HG03196 (cell line): ENCODE results near the gene IL16.

ENCODE experiments used
- ATAC-seq: cut with Tn5 transposase; IDR thresholded peaks from one replicate; pipeline ENCODE4 v1.9.1; 2021; ENCODE audit not compliant: unreplicated experiment

IL16 gene

DNA sequence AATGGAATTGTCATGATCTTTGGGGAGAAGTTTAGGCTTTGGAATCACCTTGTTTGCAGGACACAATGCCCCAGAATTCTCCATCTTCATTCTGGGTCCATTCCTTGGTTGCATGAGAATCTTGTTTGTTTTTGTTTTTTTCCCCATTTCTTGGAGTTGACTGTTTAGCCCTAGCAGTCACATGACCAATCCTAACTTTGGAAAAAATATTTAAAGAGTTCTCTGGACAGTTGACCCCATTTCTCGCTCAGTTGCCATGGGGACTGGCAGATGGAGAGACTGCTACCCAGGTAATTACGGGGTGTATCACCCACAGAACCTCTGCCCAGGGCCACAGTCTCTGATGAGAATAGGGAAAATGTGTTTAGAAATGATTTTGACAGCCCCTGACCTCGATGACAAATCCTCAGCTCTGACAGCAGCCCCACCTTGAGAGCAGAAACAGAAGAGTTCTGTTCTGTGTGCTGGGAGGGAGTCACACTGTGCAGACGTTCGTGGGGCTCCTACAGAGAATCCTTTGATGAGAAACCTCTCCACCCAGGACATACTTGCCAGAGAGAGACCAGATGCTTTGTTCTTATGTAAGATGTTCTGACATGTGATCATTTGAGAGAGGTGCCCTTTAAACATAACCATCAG lies 57.7 kb downstream of the IL16 start:
- no peak for ATAC-seq

DNA sequence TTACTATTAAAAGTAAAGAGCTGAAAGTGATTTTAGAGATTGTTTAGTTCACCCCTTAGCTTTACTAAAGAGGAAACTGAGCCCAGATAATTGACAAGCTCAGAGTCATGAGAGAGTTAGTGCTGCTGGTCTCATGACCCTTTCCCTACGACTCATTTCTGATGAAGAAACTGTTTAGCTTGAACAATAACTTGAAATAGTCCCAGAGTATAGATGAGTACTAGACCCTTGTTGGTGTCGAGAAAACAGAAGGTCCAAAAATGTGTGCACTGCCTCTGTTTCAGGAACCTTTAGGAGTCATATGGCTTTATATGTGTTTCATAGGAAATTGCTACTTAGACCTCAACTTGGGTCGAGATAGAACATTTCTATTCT lies 58.2 kb downstream of the IL16 start:
- ATAC-seq: no peak

DNA sequence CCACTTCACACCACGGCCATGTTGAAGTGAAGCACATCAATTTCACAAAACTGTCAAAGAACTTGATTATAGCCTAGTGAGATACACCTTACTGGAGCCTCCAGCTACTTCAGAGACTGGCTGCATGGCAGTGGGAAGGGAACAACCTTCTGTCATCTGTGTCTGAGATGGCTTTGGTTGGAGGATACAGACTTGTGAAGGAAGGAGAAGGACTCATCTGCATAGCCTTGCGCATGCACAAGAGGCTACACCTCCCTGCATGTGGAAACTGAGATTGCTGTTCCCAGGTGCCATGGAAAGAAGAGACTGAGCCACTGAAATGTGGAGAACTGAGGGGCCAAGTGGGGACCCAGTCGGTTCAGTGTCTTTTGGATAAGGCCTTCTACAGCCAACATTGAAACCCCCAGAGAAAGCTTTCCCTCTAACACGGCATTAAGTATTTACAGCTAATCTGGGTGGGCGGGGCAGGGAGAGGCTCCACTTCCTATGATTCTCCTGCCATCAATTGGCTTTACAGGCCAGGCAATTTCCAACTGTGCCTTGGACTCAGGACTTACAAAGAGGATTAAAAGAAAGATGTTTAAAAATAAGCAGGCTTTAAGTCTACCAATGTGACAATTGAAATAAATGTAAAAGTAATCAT lies 58.8 kb downstream of the IL16 start:
- ATAC-seq: no peak

DNA sequence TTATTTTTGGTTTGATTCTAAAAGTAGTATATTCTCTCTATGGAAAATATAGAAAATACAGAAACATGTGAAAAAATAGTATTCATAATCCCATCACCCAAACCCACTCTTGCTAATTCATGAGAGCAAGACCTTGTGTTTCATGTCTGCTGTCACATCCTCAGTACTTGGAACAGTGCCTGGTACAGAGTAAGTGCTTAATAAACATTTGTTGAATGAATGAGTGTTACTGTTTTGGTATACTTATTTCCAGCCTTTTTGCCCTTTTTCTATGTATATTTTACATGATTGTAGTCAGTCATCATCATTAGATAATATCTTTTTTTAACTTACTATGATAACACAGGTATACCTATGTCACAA lies 59.3 kb downstream of the IL16 start:
- ATAC-seq: no peak

DNA sequence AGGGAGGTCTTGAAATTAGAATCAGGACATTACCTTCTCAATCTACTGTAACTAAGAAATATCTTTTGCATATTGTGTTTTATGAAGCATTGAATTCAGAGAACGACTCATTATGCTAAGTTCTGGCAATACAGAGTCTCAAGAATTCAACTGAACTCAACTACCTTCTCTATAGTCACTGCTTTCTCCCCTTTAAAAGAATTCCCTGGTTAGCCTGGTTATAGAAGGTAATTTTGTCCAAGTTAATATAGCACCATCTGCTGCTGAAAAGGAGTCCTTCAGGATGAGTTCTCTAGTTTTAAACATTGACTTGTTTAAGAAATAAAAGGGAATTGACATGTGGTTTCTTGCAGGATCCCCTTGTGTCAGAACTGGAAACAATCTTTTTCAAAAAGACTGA lies 60.2 kb downstream of the IL16 start:
- ATAC-seq: no peak

DNA sequence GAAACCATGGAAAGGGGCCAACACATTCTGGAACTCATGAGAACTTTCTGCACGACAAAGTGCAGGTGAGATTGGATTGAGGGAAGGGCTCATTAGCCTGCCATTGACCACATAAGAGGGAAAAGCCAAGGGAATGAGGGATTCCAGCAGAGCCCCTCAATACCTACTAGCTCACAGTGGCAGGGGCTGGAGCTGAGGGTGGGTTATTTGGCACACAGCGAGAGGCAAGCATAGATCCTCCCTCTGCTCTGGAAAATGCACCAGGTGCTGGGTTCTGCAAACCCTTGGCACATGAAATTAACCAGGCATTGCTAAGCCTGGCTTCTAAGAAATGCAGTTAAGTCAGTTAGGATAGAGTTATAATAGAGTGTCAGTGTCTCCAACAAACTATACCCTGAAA lies 60.8 kb downstream of the IL16 start:
- no peak for ATAC-seq

DNA sequence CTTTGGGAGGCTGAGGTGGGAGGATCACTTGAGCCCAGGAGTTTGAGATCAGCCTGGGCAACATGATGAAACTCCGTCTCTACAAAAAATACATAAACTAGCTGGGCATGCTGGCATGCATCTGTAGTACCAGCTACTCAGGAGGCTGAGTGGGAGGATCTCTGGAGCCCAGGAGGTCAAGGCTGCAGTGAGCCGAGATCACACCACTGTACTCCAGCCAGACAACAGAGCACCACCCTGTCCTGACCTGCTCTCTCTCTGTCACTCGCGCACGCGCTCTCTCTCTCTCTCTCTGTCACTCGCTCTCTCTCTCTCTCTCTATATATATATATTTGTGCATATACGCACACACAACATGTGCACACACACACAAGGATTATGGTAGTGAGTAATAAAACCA lies 61.8 kb downstream of the IL16 start:
- ATAC-seq: no peak

DNA sequence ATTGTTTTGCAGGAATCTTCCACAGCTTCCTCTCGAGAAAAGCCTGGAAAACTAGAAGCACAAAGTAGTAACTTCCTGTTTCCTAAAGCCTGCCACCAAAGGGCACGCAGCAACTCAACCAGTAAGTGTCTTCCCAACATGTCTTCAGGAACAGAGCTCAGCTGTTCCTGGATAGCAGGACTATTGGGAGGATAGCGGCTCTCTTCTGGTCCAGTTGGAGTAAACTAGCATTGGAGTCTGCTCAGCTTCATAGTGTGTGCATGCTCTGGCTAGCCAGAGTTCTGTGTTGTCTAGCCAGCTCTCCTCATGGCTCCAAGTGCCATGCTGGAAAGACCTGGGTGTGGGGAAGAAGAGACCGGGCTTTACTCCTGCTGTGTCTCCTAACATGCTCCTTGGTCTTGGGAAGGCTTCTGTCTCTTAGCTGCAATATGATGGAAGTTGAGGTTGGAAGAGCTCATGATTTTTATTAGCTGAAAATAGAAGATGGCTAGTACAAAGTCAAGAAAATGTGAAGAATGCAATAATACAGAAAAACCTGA lies 63.1 kb downstream of the IL16 start:
- no peak for ATAC-seq

DNA sequence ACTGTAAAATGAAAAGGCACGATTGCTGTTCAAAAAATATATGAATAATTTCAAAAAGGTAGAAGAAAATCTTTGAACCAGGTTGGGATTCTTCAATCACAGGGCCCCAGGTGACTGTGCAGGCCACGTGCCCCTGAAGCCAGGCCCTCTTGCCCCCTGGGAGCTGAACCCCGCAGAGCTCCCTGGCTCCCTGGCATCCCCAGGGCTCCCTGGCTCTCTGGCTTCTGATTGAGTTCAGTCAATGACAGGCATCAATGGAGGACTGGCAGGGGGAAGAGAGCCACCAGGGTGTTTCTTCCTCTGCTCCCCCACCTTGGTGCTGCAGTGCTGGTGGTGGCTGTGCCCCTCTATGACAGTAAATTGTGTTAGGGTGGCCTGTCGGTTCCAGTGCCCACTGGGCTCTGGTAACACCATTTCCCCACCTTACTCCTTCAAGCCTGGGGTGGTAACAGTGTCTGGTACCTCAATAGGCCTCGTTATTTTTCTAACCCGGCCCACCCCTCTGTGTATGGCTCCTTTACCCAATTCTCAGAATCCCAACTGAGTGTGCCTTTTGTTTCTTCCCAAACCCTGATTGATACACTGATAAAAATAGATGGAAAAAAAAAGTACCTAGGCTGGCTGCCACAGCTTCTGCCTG lies 64.6 kb downstream of the IL16 start:
- ATAC-seq: no peak

DNA sequence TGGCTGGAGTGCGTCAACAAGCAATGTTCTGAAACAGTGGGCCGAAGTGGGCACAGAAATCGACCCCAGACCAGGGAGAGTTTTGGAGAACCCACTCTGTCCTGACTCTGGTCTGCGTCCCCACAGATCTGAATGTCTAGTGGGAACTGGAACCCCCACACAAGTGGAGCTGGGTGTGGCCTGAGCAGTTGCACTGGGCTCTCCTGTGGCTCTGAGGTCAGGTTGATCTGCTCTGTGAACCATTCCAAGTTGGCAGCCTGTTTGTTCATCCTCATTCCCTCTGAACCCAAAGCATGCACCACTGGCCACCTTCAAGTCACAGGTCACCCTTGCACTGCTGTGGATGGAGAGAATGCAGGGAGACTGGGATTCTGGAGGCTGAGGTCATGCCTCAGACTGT lies 66.8 kb downstream of the IL16 start:
- ATAC-seq: no peak

DNA sequence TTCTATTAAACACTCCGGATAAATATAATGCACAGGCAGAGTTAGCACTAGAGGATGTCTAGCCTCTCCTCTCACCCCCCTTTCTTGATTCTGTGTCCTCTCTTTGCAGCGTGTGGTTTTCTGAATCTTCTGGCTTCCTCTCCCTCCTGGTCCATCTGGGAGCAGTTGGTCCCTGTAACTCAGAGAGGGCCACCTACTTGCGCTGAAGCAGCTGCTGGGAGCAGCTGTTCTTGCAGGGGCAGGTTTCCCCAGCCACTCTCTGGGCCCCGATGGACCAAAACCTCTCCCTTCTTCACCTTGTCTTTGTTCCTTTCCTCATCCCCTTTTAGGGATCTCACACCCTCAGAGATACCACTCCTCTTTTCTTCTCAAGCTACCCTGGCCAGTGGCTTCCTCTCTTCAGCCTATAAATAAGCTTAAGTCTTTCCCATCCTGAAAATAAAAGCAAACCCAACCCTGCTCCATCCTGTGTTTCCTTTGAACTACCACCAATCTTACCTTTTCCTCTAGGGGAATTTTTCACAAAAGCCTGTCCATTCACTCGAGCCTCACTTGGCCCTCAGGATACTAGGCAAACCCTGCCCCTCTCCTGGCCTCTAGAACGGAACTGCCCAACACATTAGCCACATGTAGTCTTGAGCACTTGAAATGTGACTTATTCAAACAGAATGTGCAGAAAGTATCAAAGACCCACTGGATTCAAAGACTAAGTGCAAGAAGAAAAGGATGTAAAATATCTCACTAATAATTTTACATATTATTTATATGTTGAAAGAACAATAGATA lies 67.6 kb downstream of the IL16 start:
- no peak for ATAC-seq

DNA sequence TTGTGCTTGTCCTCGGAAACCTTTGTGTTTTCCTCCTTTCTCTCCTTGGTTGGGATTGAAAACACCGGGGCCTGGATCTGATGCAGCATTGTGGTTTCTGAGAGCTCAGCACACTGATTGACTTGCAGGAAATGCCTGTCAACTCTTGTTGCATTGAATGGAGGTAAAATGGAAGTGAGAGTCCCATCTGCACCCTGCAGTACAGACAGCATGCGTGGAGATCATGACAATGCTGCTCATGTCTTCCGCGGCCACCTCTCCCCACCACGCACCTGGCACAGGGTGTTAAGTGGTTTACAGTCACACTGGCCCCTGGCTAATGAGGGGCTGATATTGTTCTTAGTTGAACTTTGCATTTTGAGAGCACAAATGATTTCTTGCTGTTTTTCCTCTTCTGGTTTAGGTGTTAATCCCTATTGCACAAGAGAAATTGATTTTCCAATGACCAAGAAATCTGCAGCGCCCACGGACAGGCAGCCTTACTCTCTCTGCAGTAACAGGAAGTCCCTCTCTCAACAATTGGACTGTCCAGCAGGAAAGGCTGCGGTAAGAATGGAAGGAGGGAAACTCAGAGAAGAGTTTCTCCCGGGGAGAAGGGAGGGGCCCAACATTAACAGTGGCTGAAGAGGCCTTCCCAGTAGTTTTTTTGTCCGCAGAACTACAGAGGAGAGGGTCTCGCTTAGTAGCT lies 68.7 kb downstream of the IL16 start:
- ATAC-seq: no peak

DNA sequence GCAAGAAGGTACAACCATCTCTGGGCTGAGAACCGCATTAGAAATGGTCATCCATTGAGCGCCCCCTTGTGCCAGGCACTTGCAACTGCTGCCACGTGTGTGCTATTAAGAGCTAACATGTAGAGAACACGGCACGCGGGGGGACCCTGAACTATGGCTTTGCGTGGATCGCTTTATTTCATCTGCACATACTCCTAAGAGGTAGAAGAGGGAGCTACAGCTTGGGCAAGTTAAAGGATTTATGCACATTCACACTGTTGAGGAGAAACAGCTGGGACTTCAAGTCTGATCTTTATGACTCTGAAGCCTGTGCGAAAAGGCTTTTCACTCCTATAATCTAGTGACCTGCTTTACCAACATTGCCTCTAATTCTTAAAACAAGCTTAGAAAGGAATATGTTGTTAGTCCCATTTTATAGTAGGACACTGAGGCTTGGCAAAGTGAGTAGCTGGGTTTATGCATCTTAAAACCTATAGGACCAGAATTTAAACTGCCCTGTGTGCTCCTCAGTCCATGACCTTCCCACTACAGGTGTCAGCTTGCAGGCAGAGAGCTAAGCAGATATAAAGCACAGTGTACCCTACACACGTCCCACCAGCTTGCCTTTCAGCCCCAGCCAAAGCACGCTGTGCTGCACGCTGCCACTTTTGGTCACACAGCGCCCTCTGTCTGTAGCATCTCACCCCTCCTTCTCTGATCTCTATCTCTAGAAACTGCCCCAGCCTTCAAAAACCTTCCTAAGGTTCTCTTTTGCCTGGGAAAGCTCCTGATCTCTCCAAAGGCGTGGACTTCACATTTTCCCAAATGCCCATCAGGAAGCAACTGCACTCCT lies 69.5 kb downstream of the IL16 start:
- peak; percentile 81 for ATAC-seq

DNA sequence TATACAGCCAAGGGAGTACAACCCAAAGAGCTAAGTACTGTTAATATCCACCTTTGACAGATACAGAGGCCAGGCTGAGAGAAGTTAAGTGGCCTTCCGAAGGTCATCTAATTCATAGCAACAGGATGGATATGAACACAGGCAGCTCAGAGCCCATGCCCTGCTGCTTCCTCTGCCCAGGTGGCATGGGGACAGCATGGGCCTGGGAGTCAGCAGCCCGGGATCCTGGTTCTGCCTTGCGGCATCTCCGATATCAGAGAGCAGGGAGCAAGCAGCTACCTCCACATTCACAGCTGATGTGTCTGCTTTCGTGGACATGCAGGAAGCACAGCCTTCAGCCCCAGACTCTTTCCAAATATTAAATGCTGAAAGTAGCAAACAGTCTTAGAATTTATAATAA lies 71.7 kb downstream of the IL16 start:
- ATAC-seq: no peak

DNA sequence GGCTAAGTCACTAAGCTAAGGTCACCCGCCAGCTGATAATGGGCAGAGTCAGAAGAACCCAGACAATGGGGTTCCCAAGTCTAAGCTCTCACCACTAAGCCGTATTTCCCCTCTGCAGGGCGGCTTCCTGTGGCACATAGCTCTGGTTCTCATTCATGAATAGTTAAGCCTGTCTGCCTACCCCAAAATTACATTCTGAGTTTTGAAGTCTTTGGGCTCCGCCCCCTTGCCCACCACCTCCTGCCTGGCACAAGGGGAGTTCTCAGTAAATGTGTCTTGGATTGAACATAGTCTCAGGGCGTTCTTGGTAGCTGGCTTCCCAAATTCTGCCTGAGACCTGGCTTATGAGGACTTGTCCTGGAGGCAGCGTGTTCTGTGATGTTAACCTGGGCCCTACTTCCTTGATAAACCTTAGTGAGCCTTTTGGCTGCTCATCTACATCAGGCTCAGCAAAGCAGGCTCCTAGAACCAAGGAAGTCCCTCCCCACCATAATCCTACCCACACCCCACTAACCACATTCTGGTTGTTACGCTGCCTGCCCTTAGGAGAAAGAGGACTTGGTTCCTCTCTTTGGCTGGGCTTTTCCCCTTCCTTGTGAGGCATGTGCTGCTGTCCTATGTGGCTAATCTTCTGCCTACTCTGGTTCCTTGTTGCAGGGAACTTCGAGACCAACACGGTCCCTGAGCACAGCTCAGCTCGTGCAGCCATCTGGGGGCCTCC lies 72.4 kb downstream of the IL16 start:
- ATAC-seq: no peak

DNA sequence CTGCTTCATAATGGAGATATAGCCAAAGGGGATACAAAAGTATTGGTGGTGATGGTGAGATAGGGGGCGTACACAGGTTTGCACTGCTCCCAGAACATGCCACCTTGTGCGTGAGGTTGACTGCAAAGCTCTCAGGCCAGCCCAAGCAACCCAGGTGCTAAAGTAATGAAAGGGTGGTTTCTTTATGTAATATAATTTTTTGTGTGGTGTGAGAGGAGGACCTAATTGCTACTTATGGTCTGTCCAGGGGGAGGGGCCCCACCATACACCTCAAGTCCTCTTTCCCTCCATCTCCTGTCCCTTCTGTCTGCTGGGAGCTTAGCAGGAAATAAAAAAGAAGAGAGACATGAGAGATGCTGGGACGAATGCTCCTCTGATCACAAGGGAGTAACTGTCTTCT lies 73.5 kb downstream of the IL16 start:
- ATAC-seq: no peak

DNA sequence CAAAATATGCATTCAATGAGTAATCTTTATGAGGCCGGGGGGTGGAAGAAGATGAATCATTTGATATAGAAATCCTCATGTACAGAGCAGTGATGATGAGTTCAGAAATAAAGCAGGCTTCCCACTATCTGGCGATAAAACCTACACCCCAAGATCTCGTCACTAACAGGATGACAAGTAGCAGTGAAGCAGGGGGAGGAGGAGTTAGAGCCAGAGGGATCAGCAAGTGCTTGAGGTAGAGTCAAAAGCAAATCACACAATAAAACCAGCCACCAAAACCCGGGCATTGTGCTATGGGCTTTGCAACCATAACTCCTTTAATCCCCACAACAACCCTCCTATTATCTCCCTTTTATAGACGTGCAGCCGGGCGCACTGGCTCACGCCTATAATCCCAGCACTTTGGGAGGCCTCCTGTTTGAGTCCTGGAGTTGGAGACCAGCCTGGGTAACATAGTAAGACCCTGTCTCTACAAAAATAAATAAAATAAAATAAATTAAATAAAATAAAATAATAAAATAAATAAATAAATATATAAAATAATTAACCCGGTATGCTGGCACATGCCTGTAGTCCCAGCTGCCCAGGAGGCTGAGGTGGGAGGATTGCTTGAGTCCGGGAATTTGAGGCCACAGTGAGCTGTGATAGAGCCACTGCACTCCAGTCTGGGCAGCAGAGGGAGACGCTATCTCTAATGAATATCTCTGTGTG lies 74.3 kb downstream of the IL16 start:
- no peak for ATAC-seq

DNA sequence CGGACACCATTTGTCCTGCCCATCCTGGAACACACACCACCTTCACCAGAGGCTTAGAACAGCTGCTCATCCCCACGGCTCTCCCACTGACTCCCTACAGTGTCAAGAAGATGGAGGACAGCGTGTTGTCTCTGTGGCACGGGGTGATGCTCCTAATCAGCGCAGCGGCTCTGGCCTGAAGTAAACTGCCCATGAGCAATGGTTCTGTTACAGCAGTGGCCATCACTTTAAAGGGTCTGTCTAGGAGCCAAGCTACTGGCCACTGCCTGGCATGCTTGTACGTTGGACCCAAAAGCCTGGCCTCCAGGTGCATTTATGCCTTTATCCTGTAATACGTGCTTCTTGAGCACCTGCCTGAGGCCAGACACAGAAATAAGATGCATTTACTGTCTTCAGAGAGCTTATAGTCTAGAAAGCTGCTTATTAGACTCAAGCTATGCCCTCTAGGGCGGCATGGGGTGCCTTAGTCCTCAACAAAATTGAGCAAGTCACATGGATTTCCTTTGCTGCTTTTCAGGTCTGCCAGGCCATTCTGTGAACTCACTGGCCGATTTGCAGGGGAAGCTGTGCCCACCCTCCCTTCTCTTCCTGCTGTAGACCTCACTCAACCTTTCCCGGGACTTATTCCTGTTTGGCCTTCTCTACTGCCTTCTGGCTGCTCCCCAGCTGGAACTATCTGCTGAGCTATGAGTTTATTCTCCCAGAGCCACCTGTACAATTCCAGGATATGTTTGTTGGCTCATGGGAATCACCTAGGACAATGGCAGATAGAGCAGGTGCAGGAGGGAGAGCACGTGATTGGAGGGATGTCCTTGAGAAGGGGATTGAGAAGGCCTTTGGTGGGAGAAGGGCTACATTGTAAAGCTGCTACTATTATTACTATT lies 75.3 kb downstream of the IL16 start:
- no peak for ATAC-seq
